NCI-H1048 (cell line): ENCODE data around the gene MVB12A.

Experiments used
- DNase-seq: peaks from one replicate; lab custom pipeline; 2025; lab: John Stamatoyannopoulos, UW

Gene MVB12A

DNA sequence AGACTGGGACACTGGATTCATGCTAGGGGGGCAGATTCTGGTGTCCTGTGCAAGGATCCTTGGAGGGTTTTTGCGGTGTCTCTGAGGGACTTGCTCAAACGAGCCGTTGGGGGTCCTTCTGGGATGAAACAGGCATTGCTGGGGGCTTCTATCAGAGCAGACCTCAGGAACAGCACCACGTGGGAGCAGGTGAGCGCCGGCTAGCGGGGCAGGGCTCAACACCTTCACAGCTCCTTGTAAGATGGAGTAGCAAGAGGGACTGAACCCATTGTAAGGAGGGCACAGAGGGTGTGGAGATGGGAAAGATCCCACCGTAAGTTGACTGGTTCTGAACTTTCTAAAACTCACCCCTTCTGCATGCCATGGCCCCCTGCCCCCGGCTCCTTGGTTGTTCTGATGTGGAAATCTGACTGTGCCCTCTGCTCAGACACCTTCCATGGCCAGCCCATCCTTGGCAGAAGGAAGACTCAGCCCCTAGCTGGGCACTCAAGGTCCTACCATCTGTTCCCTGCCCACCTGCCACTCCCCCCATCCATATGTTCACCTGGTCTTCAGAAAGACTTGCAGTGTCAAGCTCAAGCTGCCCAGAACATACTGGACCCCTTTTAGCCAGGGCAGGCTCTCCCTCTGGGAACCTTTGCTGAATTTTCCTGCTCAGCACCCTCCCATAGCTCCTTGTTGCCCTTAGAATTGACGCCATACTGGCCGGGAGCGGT is 51.7 kb downstream of the MVB12A start:
- DNase-seq, result no peak

DNA sequence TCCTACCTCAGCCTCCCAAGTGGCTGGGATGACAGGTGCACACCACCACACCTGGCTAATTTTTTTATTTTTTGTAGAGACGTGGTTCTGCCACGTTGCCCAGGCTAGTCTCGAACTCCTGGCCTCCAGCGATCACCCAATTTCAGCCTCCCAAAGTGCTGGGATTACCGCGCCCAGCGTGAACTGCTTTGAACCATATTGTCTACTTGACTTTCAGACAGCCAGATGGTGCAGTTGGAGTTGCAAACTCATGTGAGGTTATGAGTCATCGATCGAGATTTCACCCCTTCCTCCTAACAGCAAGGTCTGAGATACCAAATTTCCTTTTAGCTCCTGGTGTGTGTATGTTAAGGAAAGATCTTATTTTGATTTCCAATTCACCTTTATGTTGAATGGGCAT is 53.2 kb downstream of the MVB12A start:
- DNase-seq, result no peak
